ENCODE results near the gene DNAJB8.

The DNAJB8 gene

DNA sequence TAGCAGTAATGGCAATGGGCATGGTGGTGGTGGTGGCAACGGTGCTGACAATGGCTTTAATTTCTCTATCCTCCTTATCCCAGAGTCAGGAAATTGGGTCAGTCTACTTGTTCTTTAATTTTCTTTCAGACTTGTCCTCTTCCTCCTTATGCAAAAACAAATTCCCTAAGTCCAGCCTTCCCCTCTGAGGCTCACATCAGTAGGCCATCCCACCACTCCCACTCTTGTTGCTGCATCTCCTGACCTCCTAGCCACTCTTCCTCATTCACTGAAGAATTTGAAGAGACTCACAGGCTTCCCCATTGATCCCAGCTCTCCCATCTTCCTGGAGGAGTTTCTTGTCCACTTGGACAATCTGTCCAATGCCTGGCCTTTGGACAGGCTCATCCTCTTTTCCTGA, 19.9 kb downstream of the DNAJB8 start:
- ChIA-PET POLR2A (no interaction called here), CTCF (interaction anchor here (1.4 kb wide), 1 partner anchor 8 kb away, joined by 4 read pairs; no protein-coding TSS in a partner anchor)
- no peak for TF ChIP-seq CTCF (IDR thresholded peaks at IDR 0.05; ENCODE audit: control extremely low read depth, extremely low read depth, low read depth, missing control alignments)
- DNase-seq (ENCODE audit: extremely low spot score): no peak

GRCh38 chr3:128445357-128445756, 21.3 kb downstream of the DNAJB8 start:
- no peak for DNase-seq (ENCODE audit: extremely low spot score)
- TF ChIP-seq CTCF (IDR thresholded peaks at IDR 0.05; ENCODE audit: control extremely low read depth, extremely low read depth, low read depth, missing control alignments): no peak
- ChIA-PET POLR2A (no interaction called here), CTCF (no interaction called here)

- no peak for TF ChIP-seq CTCF (IDR thresholded peaks at IDR 0.05; ENCODE audit: control extremely low read depth, extremely low read depth, low read depth, missing control alignments)
- no peak for DNase-seq (ENCODE audit: extremely low spot score)
- ChIA-PET CTCF (interaction anchor here (1.0 kb wide), 1 partner anchor 18 kb away, joined by 3 read pairs; no protein-coding TSS in a partner anchor), POLR2A (no interaction called here)
Observed at GRCh38 chr3:128443771-128444170, 22.9 kb downstream of the DNAJB8 start.

DNA sequence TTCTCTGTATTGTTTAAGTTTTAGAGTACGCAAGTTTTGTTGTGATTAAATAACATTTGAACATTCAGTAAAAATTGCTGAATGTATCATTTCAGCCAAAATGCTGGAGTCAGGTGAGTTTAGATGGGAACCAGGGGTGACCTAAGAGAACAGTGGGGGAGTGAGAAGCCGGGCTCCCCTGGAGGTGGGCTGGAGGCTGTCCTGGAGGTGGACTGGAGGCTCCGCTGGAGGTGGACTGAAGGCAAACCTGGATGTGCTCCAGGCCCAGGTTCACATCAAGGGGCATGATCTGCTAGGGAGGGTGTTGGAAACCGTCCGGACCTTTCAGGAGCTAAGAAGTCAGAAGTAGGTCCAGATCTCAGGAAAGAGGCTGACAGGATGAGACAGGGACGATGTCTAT, 23.7 kb downstream of the DNAJB8 start:
- no peak for DNase-seq (ENCODE audit: extremely low spot score)
- TF ChIP-seq CTCF (IDR thresholded peaks at IDR 0.05; ENCODE audit: control extremely low read depth, extremely low read depth, low read depth, missing control alignments): no peak
- CTCF ChIA-PET: interaction anchor here (0.8 to 1.4 kb wide), 3 partner anchors 17 to 166 kb away, joined by 3 to 4 read pairs (median 3); no protein-coding TSS in a partner anchor
- POLR2A ChIA-PET: no interaction called here

GRCh38 chr3:128442070-128442469, 24.6 kb downstream of the DNAJB8 start:
- ChIA-PET CTCF (interaction anchor here (0.8 to 1.8 kb wide), 3 partner anchors 15 to 167 kb away, joined by 3 to 8 read pairs (median 4); no protein-coding TSS in a partner anchor), POLR2A (no interaction called here)
- TF ChIP-seq CTCF (IDR thresholded peaks at IDR 0.05; ENCODE audit: control extremely low read depth, extremely low read depth, low read depth, missing control alignments): no peak
- no peak for DNase-seq (ENCODE audit: extremely low spot score)

DNA sequence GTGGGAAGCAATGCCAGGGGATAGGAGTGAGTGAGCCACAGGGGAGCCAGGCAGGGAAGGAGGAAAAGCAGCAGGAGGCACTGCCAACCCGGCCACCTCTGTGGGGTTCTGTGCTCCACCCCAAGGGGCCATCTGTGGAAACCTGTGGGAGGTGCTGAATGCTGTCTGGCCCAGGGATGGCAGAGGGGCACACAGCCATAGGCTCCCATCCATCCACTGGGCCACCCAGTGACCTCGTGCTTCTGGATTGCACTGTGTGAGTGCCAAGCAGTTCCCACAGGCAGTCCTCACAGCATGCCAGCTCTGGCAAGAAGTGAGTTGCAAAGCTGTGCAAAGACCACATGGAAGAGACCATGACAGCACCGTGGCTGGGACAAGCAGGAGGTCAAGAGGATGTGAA, 27.5 kb downstream of the DNAJB8 start:
- no peak for TF ChIP-seq CTCF (IDR thresholded peaks at IDR 0.05; ENCODE audit: control extremely low read depth, extremely low read depth, low read depth, missing control alignments)
- ChIA-PET CTCF (interaction anchor here (0.9 to 1.8 kb wide), 6 partner anchors 8 to 168 kb away, joined by 3 to 5 read pairs (median 4); no protein-coding TSS in a partner anchor), POLR2A (no interaction called here)
- no peak for DNase-seq (ENCODE audit: extremely low spot score)
